ENCODE measurements around the gene OR10A2.
"Not testable (repeated sequence)": the region's sequence is repeated elsewhere in the genome, so short reads cannot be mapped to it uniquely, and the experiment has no call there.

Gene OR10A2

GRCh38 chr11:6876325-6876724 is 13.5 kb downstream of the OR10A2 start, which contains the start of gene OR10A4:
OR10A4 (plus strand) TSS chr11:6876625; CDS start chr11:6876648, 23 bp downstream.
- in situ Hi-C loops (cut with HindIII; ENCODE audit: low pct_ligation_motif_present, low pct_unique_long_range_greater_than_20kb, low sequenced_read_pairs) = no loop called here
- DNase-seq = no peak

DNA sequence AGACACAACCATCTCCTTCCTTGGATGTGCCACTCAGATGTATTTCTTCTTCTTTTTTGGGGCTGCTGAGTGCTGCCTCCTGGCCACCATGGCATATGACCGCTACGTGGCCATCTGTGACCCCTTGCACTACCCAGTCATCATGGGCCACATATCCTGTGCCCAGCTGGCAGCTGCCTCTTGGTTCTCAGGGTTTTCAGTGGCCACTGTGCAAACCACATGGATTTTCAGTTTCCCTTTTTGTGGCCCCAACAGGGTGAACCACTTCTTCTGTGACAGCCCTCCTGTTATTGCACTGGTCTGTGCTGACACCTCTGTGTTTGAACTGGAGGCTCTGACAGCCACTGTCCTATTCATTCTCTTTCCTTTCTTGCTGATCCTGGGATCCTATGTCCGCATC is 14.1 kb downstream of the OR10A2 start:
- in situ Hi-C loops (cut with HindIII; ENCODE audit: low pct_ligation_motif_present, low pct_unique_long_range_greater_than_20kb, low sequenced_read_pairs) = no loop called here
- DNase-seq = no peak

GRCh38 chr11:6882751-6883150 is 19.9 kb downstream of the OR10A2 start:
- DNase-seq = no peak

DNA sequence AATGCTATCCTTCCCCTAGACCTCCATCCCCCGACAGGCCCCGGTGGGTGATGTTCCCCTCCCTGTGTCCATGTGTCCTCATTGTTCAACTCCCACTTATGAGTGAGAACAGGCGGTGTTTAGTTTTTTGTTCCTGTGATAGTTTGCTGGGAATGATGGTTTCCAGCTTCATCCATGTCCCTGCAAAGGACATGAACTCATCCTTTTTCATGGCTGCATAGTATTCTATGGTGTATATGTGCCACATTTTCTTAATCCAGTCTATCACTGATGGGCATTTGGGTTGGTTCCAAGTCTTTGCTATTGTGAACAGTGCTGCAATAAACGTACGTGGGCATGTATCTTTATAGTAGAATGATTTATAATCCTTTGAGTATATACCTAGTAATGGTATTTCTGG is 24.9 kb downstream of the OR10A2 start:
- in situ Hi-C loops (cut with HindIII; ENCODE audit: low pct_ligation_motif_present, low pct_unique_long_range_greater_than_20kb, low sequenced_read_pairs) = not testable (repeated sequence)

More at GRCh38 chr11:6882751-6883150, 19.9 kb downstream of the OR10A2 start:
- in situ Hi-C loops (cut with HindIII; ENCODE audit: low pct_ligation_motif_present, low pct_unique_long_range_greater_than_20kb, low sequenced_read_pairs) = no loop called here

DNA sequence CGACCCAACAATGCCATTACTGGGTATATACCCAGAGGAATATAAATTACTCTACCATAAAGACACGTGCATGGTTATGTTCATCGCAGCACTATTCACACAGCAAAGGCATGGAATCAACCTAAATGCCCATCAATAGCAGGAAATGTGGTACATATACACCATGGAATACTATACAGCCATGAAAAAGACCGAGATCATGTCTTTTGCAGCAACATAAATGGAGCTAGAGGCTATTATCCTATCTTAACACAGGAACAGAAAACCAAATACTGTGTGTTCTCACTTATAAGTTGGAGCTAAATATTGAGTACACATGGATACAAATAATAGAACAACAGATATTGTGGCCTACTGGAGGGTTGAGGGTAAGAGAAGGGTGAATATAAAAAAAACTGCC is 26.0 kb downstream of the OR10A2 start:
- no peak for DNase-seq
- in situ Hi-C loops (cut with HindIII; ENCODE audit: low pct_ligation_motif_present, low pct_unique_long_range_greater_than_20kb, low sequenced_read_pairs) = no loop called here

More for the DNA sequence above, 24.9 kb downstream of the OR10A2 start:
- not testable (repeated sequence) for DNase-seq

GRCh38 chr11:6889835-6890234 is 27.0 kb downstream of the OR10A2 start:
- in situ Hi-C loops (cut with HindIII; ENCODE audit: low pct_ligation_motif_present, low pct_unique_long_range_greater_than_20kb, low sequenced_read_pairs) = no loop called here
- DNase-seq = no peak

- no peak for DNase-seq
- in situ Hi-C loops (cut with HindIII; ENCODE audit: low pct_ligation_motif_present, low pct_unique_long_range_greater_than_20kb, low sequenced_read_pairs) = no loop called here
These were observed 29.5 kb downstream of the OR10A2 start, which contains the start of gene OR2D2 for GRCh38 chr11:6892400-6892799. OR2D2 (minus strand) TSS chr11:6892500; CDS start chr11:6892500, 0 bp downstream.

GRCh38 chr11:6894097-6894496 is 31.2 kb downstream of the OR10A2 start:
- no peak for DNase-seq
- in situ Hi-C loops (cut with HindIII; ENCODE audit: low pct_ligation_motif_present, low pct_unique_long_range_greater_than_20kb, low sequenced_read_pairs) = no loop called here

- in situ Hi-C loops (cut with HindIII; ENCODE audit: low pct_ligation_motif_present, low pct_unique_long_range_greater_than_20kb, low sequenced_read_pairs) = no loop called here
- no peak for DNase-seq
These were observed 32.2 kb downstream of the OR10A2 start for GRCh38 chr11:6895010-6895409.

- in situ Hi-C loops (cut with HindIII; ENCODE audit: low pct_ligation_motif_present, low pct_unique_long_range_greater_than_20kb, low sequenced_read_pairs) = no loop called here
- no peak for DNase-seq
These were observed 36.1 kb downstream of the OR10A2 start for GRCh38 chr11:6898911-6899310.

DNA sequence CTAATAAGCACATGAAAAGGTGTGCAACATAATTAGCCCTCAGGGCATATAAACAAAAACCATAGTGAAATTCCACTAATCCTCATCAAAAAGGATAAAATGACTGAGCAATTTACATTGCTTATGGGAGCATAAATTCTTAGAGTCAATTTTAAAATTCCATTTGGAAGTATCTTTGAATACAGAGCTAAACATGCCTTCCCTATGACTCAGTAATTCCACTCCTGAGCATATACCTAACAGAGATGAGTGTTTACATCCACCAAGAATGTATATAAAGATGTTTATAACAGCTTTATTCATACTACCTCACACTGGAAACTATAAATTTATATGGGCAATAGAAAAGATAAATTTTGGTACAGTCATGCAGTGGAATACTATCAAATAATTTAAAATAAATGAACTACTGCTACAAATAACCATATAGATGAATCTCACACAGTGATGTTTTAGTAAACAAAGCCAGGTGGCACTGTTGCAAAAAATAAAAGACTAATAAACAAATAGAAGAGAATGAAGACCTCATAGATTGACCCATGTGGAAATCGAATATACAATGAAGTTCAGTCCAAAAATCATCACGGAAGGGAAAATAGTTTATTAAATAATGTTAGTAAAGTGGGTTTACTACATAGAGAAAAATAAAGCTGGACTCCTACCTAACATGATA is 37.6 kb downstream of the OR10A2 start:
- in situ Hi-C loops (cut with HindIII; ENCODE audit: low pct_ligation_motif_present, low pct_unique_long_range_greater_than_20kb, low sequenced_read_pairs) = no loop called here
- DNase-seq = no peak

- DNase-seq; in situ Hi-C loops (cut with HindIII; ENCODE audit: low pct_ligation_motif_present, low pct_unique_long_range_greater_than_20kb, low sequenced_read_pairs): not testable (repeated sequence)
These were observed 41.9 kb downstream of the OR10A2 start for GRCh38 chr11:6904804-6905203.

GRCh38 chr11:6911378-6911777 is 48.5 kb downstream of the OR10A2 start:
- no peak for DNase-seq
- in situ Hi-C loops (cut with HindIII; ENCODE audit: low pct_ligation_motif_present, low pct_unique_long_range_greater_than_20kb, low sequenced_read_pairs) = no loop called here

GRCh38 chr11:6911948-6912347 is 49.1 kb downstream of the OR10A2 start:
- no peak for DNase-seq
- in situ Hi-C loops (cut with HindIII; ENCODE audit: low pct_ligation_motif_present, low pct_unique_long_range_greater_than_20kb, low sequenced_read_pairs) = no loop called here

- in situ Hi-C loops (cut with HindIII; ENCODE audit: low pct_ligation_motif_present, low pct_unique_long_range_greater_than_20kb, low sequenced_read_pairs) = no loop called here
- no peak for DNase-seq
These were observed 56.8 kb downstream of the OR10A2 start for GRCh38 chr11:6919698-6920097.

DNA sequence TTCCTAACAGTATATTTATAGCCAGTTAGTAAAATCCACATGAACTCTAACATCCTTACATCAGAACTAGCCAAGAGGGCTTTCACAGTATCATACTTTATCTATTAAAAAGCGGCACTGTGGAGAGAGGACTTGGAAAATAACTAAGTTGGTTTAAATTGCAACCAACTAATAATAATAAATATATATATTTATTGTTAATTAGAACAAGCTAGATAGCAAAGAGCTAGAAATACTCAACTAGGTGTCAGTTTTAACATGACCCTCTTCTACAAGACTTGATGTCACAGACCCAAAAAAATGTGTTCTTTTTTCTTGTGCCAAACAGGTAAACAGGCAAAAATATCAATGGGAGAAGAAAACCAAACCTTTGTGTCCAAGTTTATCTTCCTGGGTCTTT is 57.8 kb downstream of the OR10A2 start, which contains the start of gene OR2D3:
TSS of gene OR2D3 (plus strand) at position 301 of the 400 bp plus-strand sequence. CDS start at position 301, 0 bp downstream.
- in situ Hi-C loops (cut with HindIII; ENCODE audit: low pct_ligation_motif_present, low pct_unique_long_range_greater_than_20kb, low sequenced_read_pairs) = no loop called here
- DNase-seq = no peak
